ENCODE data around the gene TUBB.

The TUBB gene

GRCh38 chr6:30725713-30726505 is 5.8 kb downstream of the TUBB start:
- Histone ChIP-seq H3K9me3 (ENCODE audit: severe bottlenecking) (no peaks in the 10 kb centered on the region), H3K36me3 (peaks cover 93% of the 10 kb centered on the region), H3K27me3 (ENCODE audit: insufficient read depth, low read depth, severe bottlenecking) (no peaks in the 10 kb centered on the region), H3K27ac (no peak overlapping the region), H3K4me3 (ENCODE audit: low read depth, low read length) (no peak overlapping the region)
- TF ChIP-seq CTCF (IDR thresholded peaks at IDR 0.05; ENCODE audit: low read depth, low read length), result no peak
- DNase-seq, result no peak

DNA sequence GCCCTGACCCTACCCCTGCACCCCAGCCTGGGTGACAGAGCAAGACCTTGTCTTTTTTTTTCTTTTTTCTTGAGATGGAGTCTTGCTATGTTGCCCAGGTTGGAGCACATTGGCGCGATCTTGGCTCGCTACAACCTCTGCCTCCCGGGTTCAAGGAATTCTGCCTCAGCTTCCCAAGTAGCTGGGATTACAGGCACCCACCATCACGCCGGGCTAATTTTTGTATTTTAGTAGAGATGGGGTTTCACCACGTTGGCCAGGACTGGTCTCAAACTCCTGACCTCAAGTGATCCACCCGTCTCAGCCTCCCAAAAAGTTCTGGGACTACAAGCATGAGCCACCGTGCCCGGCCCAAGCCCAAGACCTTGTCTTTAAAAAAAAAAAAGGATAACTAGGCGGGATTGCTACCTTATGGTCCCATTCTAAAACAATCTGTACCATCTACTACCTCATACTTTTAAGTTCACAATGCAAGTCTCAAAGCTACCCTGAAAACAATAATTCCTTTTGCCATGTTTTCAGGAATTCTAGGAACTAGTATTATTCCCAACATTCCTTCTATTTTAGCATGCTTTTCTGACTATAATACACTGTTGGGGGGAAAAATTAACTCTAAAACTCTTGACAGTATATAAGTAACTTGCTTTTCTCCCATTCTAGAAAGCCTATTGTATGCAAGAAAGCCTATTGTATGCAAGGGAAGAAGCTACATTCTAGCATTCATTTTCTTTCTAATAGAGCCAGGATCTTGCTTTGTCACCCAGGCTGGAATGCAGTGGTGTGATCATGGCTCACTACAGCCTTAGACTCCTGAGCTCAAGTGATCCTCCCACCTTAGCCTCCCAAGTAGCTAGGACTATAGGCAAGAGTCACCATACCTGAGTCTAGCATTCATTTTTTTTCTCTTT is 6.6 kb downstream of the TUBB start:
- no peak for DNase-seq
- no peak overlapping the region for H3K27ac ChIP-seq
- peaks cover 91% of the 10 kb centered on the region for H3K36me3 ChIP-seq
- H3K9me3 ChIP-seq (ENCODE audit: severe bottlenecking), result no peaks in the 10 kb centered on the region
- H3K27me3 ChIP-seq (ENCODE audit: insufficient read depth, low read depth, severe bottlenecking), result no peaks in the 10 kb centered on the region
- H3K4me3 ChIP-seq (ENCODE audit: low read depth, low read length), result no peak overlapping the region
- no peak for TF ChIP-seq CTCF (IDR thresholded peaks at IDR 0.05; ENCODE audit: low read depth, low read length)

GRCh38 chr6:30727920-30728553 is 7.9 kb downstream of the TUBB start:
- Histone ChIP-seq H3K27me3 (ENCODE audit: insufficient read depth, low read depth, severe bottlenecking) (no peaks in the 10 kb centered on the region), H3K27ac (no peak overlapping the region), H3K4me3 (ENCODE audit: low read depth, low read length) (no peak overlapping the region), H3K36me3 (peaks cover 91% of the 10 kb centered on the region), H3K9me3 (ENCODE audit: severe bottlenecking) (no peaks in the 10 kb centered on the region)
- no peak for DNase-seq
- no peak for TF ChIP-seq CTCF (IDR thresholded peaks at IDR 0.05; ENCODE audit: low read depth, low read length)

- Histone ChIP-seq H3K36me3 (peaks cover 89% of the 10 kb centered on the region), H3K4me3 (ENCODE audit: low read depth, low read length) (peak overlapping the region; percentile 29), H3K27me3 (ENCODE audit: insufficient read depth, low read depth, severe bottlenecking) (no peaks in the 10 kb centered on the region), H3K9me3 (ENCODE audit: severe bottlenecking) (no peaks in the 10 kb centered on the region), H3K27ac (peak overlapping the region; percentile 84)
- TF ChIP-seq CTCF (IDR thresholded peaks at IDR 0.05; ENCODE audit: low read depth, low read length), result peak; percentile 97
- peak; percentile 99 for DNase-seq
Measured at GRCh38 chr6:30730601-30731435, 10.7 kb downstream of the TUBB start.

DNA sequence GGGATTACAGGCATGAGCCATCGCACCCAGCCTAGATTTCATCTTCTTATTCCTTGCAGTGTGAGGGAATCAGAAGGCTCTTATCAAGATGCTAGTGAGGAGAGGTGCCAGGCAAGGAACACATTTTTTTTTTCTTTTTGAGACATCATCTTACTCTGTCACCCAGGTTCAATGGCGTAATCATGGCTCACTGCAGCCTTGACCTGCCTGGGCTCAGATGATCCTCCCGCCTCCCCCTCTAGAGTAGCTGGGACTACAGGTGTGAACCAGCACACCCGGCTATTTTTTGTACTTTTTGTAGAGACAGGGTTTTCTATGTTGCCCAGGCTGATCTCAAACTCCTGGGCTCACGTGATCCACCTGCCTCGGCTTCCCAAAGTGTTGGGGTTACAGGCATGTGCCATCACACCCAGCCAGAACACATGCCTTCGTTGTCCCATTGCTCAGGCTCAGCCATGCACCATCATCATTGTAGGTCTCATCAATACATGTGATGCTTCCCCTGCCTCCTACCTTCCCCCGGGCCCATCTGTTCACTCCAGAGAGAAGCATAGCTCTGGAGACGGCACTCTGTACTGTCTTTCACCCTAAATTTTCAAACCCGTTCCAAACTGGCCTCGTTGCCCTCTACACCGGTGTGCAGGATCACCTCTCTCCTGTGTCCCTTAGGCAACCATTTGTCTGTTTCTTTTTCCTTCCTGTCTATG is 12.2 kb downstream of the TUBB start:
- Histone ChIP-seq H3K9me3 (ENCODE audit: severe bottlenecking) (no peaks in the 10 kb centered on the region), H3K36me3 (peaks cover 92% of the 10 kb centered on the region), H3K4me3 (ENCODE audit: low read depth, low read length) (no peak overlapping the region), H3K27ac (peak overlapping the region; percentile 84), H3K27me3 (ENCODE audit: insufficient read depth, low read depth, severe bottlenecking) (no peaks in the 10 kb centered on the region)
- TF ChIP-seq CTCF (IDR thresholded peaks at IDR 0.05; ENCODE audit: low read depth, low read length), result no peak
- no peak for DNase-seq
